HG03066 (cell line): Measurements from ENCODE around the gene THADA.
"Not testable (repeated sequence)": the region's sequence is repeated elsewhere in the genome, so short reads cannot be mapped to it uniquely, and the experiment has no call there.

ENCODE experiments used
- ATAC-seq: cut with Tn5 transposase; IDR thresholded peaks from one replicate; pipeline ENCODE4 v1.9.1; 2021; ENCODE audit warnings: low read depth; ENCODE audit not compliant: unreplicated experiment

The THADA gene

DNA sequence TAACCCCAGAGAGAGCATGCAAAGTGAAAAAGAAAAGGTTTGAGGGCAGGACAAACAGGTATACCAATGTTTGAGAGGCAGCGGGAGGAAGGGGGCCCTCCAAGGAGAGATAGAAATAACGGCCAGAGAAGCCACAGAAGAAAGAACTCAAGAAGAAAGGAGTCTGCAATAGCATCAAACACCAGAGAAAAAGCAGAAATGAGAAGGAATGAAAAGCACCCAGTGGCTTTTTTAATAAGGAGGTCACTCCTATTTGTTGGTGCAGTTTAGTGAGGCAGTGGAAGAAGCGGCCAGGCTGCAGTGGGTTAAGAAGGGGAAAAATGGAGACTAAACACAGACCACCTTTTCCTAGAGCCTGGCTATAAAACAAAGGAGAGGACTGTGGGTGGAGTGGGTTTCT lies 177.2 kb downstream of the THADA start:
- ATAC-seq: no peak

DNA sequence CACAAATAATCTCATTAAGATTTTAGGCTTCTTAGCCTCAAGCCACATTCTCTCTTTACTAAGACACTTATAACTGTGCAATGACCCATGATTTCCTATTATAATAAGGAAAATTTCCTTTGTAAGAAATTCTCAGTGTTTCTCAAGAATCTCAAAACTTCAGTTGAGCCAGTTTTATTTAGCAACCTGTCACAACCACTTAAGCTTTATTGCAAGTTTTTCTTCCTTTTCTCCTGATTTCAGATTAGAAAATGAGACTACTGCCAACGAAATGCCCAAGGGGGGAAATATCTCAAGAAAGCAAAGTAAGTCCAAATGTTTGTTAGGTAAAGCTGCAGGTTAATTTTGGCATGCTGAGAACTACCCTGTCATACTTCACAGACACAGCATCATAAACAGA lies 178.5 kb downstream of the THADA start:
- ATAC-seq: no peak

DNA sequence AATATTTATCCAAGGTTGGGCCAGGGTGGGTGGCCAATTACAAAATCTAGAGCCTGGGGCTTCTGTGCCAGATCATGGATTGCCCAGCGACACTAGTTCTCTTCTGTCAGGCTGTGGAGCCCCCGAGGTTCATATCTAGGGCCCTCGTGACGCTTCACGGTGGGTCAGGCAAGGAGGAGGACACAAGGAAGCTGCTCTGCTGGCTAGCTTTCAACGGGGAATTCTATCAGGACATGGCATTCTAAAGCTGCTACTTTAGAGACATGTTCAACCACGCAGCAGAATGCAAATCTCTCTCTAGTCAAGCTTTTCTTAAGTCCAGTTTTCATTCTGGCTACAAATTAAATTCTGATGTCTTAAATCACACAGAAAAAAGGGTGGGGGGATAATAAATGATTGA lies 180.2 kb downstream of the THADA start:
- no peak for ATAC-seq

DNA sequence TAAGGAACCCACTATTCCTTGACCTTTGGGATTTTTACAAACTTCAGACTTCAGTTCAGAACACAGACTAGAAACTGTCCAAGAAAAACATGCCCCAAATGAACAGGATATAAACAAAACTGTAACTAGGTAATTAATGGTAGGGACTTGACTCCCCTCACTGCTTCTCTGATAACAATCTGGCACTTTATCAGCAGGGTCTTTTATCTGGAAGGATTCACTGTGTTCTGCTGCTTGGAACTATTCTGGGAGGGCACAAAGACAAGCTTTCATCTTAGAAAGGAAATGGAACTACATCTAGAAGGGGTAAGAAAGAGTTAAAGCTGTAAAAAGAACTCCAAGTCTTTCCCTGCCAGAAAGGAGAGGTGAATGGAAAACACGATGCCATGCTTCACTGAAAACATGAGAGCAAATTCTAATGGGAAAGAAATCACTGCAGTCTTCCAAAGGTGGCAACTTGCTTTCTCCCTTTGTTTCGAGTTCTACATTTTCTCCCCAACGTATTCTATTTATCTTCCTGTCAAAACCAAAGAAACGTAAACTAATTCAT lies 181.2 kb downstream of the THADA start:
- no peak for ATAC-seq

DNA sequence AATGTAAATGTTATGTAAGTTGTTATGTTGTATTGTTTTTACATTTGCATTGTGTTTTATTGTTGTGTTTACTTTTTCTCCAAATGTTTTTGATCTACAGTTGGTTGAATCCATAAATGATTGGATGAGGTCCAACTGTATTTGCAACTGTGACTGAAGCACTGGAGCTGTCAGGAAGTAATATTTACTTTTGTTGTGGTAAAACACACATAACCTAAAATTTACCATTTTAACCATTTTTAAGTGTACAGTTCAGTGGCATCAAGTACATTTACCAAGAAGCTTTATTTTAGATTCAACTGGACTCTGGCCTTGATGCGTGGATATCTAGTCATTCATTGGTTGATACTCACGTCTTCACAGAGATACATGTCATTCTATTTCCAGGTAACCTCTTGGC lies 181.8 kb downstream of the THADA start:
- ATAC-seq: no peak

DNA sequence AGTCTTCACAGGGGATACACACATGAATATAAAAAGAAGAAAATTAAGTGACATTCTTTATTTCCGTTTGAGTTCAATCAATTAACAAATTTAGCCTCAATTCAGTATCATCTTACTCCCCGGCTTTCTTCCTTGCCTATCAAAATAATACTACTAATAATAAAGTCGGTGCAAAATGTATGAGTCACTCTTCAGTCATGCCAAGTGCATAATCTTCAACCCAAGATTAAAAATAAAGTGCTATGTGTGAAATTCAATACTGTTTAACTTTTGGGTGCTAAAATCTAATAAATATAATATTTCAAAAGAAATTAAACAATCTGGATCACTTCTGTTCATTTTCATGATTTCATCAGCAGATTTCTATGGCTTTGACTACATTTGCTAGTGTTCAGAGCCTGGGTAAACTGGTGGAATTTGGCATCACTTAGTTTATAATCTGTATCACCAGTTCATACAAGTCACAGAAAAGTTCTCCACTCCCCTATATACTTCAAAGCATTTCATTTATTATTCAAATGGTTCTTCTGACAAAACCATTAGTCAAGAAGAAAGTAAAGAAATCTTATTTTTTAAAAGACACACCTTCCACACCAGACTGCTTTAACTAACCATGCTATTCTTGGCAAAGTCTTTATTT lies 183.6 kb downstream of the THADA start:
- ATAC-seq: no peak

DNA sequence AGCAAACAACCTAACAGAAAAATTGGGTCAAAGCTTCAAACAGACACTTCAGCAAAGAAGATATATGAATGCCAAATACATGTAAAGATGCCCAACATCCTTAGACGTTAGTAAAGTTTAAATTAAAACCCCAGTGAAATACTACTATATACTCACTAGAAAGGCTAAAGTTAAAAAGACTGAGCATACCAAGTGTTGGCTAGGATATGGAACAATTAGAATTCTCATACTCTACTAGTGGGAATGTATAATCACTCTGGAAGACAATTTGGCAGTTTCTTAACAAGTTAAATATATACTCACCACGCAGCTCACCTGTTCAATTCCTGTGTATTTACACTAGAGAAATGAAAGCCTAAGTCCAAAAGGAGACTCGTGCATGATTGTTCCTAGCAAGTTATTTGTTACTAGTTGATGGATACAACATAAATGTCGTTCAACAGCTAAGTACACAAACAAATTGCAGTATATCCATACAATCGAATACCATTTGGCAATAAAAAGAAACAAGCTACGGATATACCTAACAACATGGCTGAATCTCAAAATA lies 185.7 kb downstream of the THADA start:
- ATAC-seq: no peak

DNA sequence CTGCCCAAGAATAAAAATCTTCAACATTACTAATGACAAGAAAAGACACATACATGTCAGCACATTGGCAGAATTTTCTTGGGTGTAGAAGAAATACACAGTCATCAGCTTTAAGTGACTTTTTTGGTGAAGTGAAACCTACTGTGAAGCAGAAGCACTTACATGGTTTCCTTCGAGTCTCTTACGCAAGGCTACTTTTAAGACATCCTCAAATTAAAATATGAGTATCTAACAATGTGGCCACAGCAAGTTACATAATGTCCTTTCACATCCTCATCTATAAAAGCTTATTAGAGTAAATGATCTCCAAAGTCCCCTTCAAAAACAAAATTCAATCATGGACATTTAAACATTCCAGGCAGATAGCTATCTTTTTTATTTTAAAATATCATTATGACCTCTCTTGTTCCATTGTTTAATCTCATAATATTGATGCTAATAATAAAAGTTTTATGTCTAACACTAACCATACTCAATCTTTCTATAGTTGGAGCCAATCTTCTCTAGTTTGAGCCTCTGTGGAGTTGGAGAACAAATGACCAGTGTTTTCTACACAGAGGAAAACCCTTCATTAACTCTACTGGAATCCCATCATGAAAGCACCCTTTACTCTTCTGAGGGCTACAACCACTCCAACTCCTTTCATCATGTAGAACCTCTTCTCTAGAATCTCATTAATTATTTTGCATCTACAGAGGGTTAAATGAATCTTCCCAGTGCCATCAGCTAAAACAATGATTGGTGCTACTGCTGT lies 187.3 kb downstream of the THADA start:
- ATAC-seq: peak; percentile 63

DNA sequence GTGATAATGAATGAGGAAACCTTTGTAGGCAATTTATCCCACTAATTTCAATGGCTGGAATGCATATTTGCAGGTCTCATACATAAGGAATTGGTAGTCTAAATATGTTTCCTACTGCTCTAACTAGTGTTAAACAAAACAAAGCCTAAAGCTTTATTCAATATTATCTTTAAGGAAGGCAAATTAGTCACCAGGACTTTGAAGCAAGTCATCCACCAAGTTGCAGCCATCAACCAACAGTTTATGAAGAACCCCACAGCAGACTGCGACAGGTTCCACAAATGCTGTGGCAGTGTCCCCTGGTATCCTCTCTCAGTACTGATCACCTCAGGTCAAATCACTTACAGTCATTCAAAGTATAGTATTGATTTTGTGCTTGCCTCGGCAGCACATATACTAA lies 187.9 kb downstream of the THADA start:
- ATAC-seq: peak; percentile 35

DNA sequence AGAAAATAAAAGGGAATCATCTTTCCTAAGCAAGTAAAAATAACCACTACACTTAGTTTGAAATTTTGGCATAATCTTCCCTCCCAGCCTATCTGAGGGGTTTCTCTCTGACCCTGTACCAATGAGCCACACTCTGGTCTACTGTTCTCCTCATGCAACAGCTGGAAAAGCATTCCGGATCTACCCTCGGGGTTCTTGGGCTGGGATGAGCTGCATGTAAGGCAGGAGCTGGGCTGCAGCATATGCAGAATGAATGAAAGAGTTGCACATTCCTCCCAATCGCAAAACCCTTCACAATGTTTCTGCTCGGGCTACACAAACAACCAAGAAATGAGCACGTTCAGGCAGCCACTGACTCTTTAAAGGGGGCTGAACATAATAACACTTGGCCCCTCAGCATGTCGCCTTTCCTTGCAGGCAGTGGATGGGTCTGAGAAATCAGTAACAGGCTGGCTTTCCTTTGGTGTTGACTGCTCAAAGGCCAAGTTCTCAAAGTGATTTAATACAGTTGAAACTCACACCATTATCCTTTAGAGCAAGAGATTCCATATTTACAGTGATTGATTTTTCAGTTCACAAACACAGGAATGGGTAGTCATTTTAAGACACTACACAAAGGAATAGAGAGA lies 189.1 kb downstream of the THADA start:
- no peak for ATAC-seq

DNA sequence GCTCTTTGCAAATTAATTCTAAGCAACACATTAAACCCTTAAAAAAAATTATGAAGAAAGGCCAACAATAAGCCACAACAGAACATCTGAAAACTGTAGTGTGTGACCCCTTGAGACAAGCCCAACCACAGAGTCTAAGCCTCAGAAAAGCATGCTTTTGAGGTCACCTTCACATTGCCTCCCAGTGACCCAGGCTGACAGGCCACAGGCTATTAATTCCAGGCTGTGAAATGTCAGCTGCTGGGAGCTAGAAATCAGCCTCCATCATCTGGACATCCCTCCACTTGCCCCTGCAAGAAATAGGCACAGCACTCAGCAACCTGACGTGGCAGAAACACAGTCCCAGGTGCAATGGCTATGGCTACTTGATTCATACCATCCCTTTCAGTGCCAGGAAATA lies 190.0 kb downstream of the THADA start:
- ATAC-seq: no peak

DNA sequence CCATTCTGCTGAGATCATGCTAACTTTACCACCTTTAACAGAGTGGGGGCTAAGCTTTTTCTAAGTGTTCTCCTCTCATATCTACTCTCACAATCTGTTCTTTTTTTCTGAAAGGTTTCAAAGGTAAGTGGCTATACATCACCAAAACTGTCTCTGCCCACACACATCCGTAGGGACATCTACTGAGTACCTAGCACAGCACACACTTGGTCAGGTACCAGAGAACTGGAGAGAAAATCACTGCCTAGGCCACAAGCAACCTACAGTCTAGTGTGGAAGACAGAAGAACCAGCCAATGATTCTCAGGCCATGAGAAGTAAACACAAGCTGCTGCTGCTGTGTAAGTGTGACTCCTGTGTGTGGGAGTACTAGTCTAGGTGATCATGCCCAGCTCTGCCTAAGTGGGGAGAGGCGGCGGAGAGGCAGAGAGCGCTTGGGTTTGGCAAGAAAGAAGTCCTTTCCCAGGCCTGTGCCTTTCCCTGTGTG lies 193.3 kb downstream of the THADA start:
- peak; percentile 57 for ATAC-seq

DNA sequence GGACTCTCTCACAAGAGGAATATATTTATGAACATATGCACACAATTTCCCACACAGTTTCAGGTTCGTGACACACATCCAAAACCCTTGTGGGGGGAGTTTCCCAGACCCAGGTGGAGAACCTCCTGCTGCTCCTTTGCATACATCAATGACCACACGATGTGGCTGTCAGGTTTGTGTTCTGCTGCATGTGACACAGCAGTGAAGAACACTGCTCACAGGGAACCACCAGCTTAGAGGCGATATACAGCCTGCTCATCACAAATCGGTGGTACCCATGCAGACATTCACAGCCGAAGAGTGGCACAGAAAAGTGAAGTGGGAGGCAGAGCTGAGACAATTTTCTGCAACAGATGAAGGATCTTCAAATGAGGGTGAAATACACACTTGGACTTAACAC lies 193.8 kb downstream of the THADA start:
- ATAC-seq: peak; percentile 91

DNA sequence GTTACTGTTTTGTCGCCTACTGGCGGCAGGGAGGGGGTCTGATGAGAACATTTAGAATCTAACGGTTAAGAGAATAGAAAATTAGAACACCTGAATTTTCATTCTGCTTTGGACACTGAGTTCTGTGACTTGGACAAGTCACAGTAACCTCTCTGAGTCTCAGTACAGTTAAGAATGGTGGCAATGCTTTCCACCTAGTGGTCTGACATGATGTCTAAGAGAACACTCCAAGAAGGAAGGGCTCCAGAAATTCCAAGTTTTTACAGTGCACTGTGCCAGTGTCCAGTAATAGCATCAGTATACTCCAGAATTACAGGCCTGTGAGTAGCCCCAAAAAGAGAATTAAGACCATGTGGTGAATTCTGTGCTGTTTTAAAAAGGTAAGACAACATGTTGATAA lies 195.3 kb downstream of the THADA start:
- no peak for ATAC-seq

DNA sequence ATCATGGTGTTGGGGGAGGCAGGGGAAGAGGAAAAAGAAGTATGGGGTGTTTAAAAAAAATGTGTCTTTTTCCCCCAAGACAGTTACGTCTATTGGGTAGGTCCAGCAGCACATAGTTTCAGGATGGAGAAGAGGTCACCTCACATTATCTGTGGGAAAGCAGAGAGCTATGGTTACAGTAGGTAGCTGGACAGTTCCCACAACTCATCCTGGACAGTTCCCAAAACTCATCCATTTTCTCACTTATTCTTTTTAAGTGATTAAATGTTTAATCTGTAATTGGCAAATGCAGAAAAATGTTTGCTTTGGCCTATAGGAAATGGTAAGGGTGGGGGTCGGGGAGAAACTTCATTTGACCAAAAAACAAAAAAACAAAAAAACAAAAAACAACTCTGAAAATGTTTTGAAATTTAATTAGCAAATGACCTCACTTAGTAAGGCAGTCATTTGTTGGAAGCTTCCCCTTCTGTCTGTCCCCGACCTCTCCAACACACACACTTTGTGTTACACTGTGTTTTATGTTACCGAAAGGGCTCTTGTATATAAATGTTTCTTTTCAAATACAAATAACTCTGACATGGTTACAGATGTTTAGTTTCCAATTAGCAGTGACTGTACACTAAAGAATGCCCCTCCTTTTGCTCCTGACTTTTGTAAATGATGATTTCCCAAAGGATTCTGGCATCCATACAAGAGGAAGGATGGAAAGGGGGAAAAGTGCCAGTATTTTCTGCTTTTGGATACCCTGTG lies 196.1 kb downstream of the THADA start:
- no peak for ATAC-seq

DNA sequence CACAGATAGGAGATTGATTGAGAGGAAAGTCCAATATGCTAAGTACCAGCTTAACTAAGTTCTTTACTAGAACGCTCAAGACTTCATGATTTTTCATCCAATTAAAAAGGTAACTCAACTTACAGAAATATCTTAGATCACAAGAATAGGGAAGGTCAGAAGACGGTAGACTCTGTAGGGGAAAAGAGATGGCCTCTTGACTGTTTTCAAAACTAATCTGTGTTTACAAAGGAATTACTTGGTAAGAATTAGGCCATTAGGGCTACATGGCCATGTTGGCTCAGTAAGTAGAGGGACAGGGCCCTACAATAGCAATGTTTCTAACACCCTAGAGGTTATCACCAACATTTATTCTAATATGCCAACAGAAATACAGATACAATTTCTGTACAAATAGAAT lies 196.7 kb downstream of the THADA start:
- ATAC-seq: no peak

DNA sequence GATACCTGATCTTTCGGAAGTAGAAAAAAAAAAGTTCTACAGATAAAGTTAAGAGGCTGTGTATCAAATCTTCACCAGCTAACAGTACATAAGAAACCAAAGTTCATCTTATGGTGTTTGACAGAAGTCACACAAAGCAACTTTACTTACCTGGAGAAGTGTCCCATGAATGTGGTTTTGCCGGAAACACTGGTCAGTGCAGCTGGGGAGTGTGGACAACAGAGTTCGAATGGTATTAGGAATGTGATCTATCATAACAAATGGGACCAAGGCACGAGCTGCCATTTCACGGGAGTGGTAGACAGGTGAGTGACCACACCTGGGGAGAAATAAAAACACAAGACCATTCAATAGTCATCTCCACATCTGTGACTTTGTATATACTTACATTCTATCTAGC lies 198.0 kb downstream of the THADA start:
- no peak for ATAC-seq

DNA sequence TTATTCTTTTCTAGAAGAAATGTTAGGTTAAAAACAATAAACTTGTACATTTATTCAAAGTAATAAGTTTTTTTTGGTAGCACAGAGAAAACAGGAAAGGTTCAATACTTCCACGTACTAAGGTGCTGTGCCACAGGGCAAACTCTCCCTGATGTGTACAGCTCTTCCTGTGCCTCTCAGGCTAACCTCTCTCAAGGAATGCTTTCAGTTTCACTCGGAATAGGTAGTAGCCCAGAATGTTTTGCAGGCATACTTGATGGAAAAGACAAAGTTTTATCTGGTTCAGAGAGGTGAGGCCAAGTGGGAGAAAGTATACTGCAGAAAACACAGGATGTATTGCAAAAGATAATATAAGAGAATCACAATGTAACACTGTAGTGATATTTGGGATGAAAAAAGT lies 198.4 kb downstream of the THADA start:
- ATAC-seq: no peak

DNA sequence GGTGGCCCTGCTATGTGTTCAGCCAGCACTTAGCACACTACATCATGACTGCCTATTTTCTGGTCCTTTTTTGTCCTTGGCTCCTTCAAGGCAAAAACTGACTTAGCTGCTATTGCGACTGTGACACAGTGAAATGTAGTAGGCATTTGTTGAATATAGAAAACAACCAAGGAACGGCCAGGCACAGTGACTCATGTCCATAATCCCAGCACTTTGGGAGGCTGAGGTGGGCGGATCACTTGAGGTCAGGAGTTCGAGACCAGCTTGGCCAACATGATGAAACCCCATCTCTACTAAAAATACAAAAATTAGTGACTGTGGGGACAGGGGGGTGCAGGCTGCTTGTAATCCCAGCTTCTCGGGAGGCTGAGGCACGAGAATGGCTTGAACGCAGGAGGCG lies 199.5 kb downstream of the THADA start:
- ATAC-seq: not testable (repeated sequence)

DNA sequence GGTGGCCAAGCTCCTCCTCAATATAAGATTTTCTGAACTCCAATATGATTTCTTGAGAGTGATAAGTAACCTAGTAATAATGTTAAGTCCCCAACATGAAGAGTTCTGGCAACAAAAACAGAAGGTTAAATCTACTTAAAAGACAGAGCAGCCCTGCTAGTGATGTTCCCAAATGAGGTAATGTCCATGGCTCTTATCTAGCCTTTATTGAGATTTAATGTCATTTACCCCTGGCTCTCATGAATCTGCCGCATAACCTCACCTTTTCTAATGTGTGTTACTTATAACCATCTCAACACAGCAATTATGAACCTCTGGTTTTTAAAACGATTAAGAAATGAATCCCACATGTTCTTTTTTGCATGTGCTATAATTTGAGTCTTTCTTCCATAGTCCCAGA lies 201.9 kb downstream of the THADA start:
- no peak for ATAC-seq

DNA sequence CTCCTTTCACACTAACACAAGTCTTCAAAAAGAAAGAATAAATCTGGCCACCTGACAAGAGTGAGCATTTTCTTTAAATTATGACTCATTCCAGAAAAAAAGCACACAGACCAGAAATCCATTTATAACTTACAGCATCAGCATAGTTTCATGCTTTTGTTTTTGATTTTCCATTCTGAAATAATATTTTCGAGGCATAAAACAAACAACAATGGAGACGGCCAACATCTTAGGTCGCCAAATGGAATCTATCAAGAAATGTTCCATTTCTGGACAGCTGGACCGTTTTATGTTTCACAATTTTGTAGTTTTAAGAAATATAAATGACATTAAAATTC lies 204.0 kb downstream of the THADA start:
- no peak for ATAC-seq
